ENCODE measurements around the gene MCL1.

MCL1 gene

GRCh38 chr1:150606463-150607142, 27.2 kb upstream of the MCL1 start:
- TF ChIP-seq CTCF (IDR thresholded peaks at IDR 0.05) = no peak

GRCh38 chr1:150604226-150604588, 24.8 kb upstream of the MCL1 start:
- TF ChIP-seq CTCF (IDR thresholded peaks at IDR 0.05) = no peak

GRCh38 chr1:150603711-150604110, 24.3 kb upstream of the MCL1 start:
- TF ChIP-seq CTCF (IDR thresholded peaks at IDR 0.05) = no peak

- no peak for TF ChIP-seq CTCF (IDR thresholded peaks at IDR 0.05)
These were observed 22.1 kb upstream of the MCL1 start for GRCh38 chr1:150601540-150601939.

- no peak for TF ChIP-seq CTCF (IDR thresholded peaks at IDR 0.05)
These were observed 17.6 kb upstream of the MCL1 start for GRCh38 chr1:150596976-150597375.

- TF ChIP-seq CTCF (IDR thresholded peaks at IDR 0.05) = no peak
These were observed 16.9 kb upstream of the MCL1 start for GRCh38 chr1:150596095-150596892.

- no peak for TF ChIP-seq CTCF (IDR thresholded peaks at IDR 0.05)
These were observed 3.0 kb upstream of the MCL1 start for GRCh38 chr1:150582371-150582770.
